Keratinocyte (primary cell): ENCODE measurements around the gene DLX1. TPM values are rescaled to one million over a fixed set of nuclear protein-coding genes. Genes with fewer than 3 reads are reported as not detected.
"Not testable (repeated sequence)": the region's sequence is repeated elsewhere in the genome, so short reads cannot be mapped to it uniquely, and the experiment has no call there.

ENCODE experiments used
- DNase-seq: peaks from one replicate; pipeline ENCODE4 v3.0.0-alpha.2; 2011; ENCODE audit warnings: low read depth, missing footprints, low spot score
- FAIRE-seq: peaks from 2 replicates; lab custom pipeline; 2011; peaks lifted over from hg19 to GRCh38; lab: Jason Lieb, UNC
- H2AFZ ChIP-seq: 2 replicates; pipeline ENCODE4 v1.6.0; 2012; ENCODE audit warnings: low read length, control low read depth, inconsistent platforms; ENCODE audit not compliant: control insufficient read depth
- H3K27ac ChIP-seq: 2 replicates; pipeline ENCODE4 v1.5.1; 2011; ENCODE audit warnings: low read length; ENCODE audit not compliant: control insufficient read depth, insufficient read depth
- H3K27me3 ChIP-seq: 3 replicates; pipeline ENCODE4 v1.6.0; 2011; ENCODE audit warnings: low read length; ENCODE audit not compliant: control insufficient read depth, insufficient read depth; ENCODE audit errors: extremely low read depth
- H3K36me3 ChIP-seq, 2 experiments: 2 replicates in 1 of 2; 3 replicates in 1 of 2; pipeline ENCODE4 v1.5.1; 2011; ENCODE audit warnings: low read length in 2 of 2, mild to moderate bottlenecking in 1 of 2; ENCODE audit not compliant: control insufficient read depth in 2 of 2, insufficient read depth in 2 of 2; ENCODE audit errors: extremely low read depth in 1 of 2
- H3K4me1 ChIP-seq: 3 replicates; pipeline ENCODE4 v1.5.1; 2011; ENCODE audit warnings: low read length; ENCODE audit not compliant: control insufficient read depth, insufficient read depth; ENCODE audit errors: extremely low read depth
- H3K4me2 ChIP-seq: 3 replicates; pipeline ENCODE4 v1.6.0; 2011; ENCODE audit warnings: low read depth, low read length; ENCODE audit not compliant: control insufficient read depth, insufficient read depth; ENCODE audit errors: extremely low read depth
- H3K4me3 ChIP-seq, 3 experiments: fragments of 200-600 bp in 1 of 3; sonication (generic) in 1 of 3; 2 replicates in 2 of 3; 3 replicates in 1 of 3; pipeline ENCODE4 v1.5.1; 2011 to 2016; ENCODE audit warnings: low read length in 3 of 3, mild to moderate bottlenecking in 3 of 3, control low read depth in 2 of 3, inconsistent platforms in 1 of 3, low read depth in 1 of 3, mixed read lengths in 1 of 3, mixed run types in 1 of 3, moderate library complexity in 1 of 3; ENCODE audit not compliant: control insufficient read depth in 2 of 3, insufficient read depth in 2 of 3; ENCODE audit errors: extremely low read depth in 1 of 3
- H3K79me2 ChIP-seq: 2 replicates; pipeline ENCODE4 v1.6.0; 2012; ENCODE audit warnings: low read length; ENCODE audit not compliant: control insufficient read depth, insufficient read depth
- H3K9ac ChIP-seq: 3 replicates; pipeline ENCODE4 v1.6.0; 2011; ENCODE audit warnings: low read length; ENCODE audit not compliant: control insufficient read depth, insufficient read depth; ENCODE audit errors: extremely low read depth
- H3K9me1 ChIP-seq: 3 replicates; pipeline ENCODE4 v1.6.0; 2011; ENCODE audit warnings: low read length; ENCODE audit not compliant: control insufficient read depth, insufficient read depth; ENCODE audit errors: extremely low read depth
- H3K9me3 ChIP-seq: 2 replicates; pipeline ENCODE4 v1.5.1; 2012; ENCODE audit warnings: low read depth, low read length; ENCODE audit not compliant: control insufficient read depth
- H4K20me1 ChIP-seq: 3 replicates; pipeline ENCODE4 v1.6.0; 2011; ENCODE audit warnings: low read length; ENCODE audit not compliant: control insufficient read depth, insufficient read depth; ENCODE audit errors: extremely low read depth
- EZH2 ChIP-seq: IDR thresholded peaks from one replicate; pipeline ENCODE4 v1.6.1; 2012; ENCODE audit warnings: inconsistent platforms, mild to moderate bottlenecking, low read length, moderate library complexity
- dilution Hi-C: fragments of 300-500 bp; cut with MboI; formaldehyde crosslinking; loops from one replicate; pipeline ENCODE4 v1.7.0; 2020; ENCODE audit warnings: low sequenced_read_pairs; ENCODE audit not compliant: extremely low pct_ligation_motif_present
- polyA plus RNA-seq, 5 experiments: library from polyadenylated mRNA; depleted of rRNA in 3 of 5; stranded (reverse) in 3 of 5; stranded (forward) in 1 of 5; unstranded in 1 of 5; fragments of >200 nt; gene quantifications; 1 replicate in 1 of 5; 2 replicates in 3 of 5; 3 replicates in 1 of 5; pipeline versions ENCODE4 v1.2.1 to v1.2.3, GENCODE V29; 2011 to 2012; ENCODE audit warnings: missing spikeins in 2 of 5, low read depth in 1 of 5, low replicate concordance in 1 of 5
- TF ChIP-seq, protein P1 (sequence below), 3 experiments: IDR thresholded peaks in 1 of 3; conservative IDR thresholded peaks in 1 of 3; optimal IDR thresholded peaks in 1 of 3; 2 replicates in 2 of 3; 3 replicates in 1 of 3; pipeline versions ENCODE3 to v1.5.1; 2011; ENCODE audit warnings: low read length in 3 of 3, mild to moderate bottlenecking in 3 of 3, moderate library complexity in 2 of 3, control low read depth in 1 of 3, inconsistent platforms in 1 of 3; ENCODE audit not compliant: insufficient read depth in 2 of 3; ENCODE audit errors: extremely low read depth in 1 of 3

The DLX1 gene
- polyA plus RNA-seq, 1 donor (not counting 4 experiments of a cell fraction or from before 2014, with no cell fraction given): 0.88 TPM

DNA sequence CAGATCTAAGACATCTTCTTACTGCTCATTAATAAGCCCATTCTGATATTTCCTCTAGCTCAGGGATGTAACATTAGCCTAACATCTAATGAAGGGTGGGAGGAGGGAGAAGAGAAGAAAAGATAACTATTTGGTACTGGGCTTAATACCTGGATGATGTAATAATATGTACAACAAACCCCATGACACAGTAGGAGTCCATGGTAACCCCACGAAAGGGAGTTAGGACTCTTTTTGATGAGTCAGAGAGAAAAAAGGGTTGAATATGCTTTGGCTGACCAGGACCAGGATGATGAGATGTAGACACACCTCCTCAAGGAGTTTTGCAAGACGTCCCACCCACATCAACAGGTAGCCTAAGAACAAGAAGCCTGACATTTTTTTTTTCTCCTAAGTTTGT is 51.8 kb downstream of the DLX1 start:
- no peak overlapping the region for H3K4me2 ChIP-seq
- dilution Hi-C loops: no loop called here
- H3K27me3 ChIP-seq: no peaks in the 10 kb centered on the region
- H3K9ac ChIP-seq: no peak overlapping the region
- no peak overlapping the region for H3K4me3 ChIP-seq
- H3K9me1 ChIP-seq: no peaks in the 10 kb centered on the region
- H4K20me1 ChIP-seq: no peaks in the 10 kb centered on the region
- H3K27ac ChIP-seq: no peak overlapping the region
- DNase-seq (no peak), FAIRE-seq (no peak)
- H3K36me3 ChIP-seq: no peaks in the 10 kb centered on the region
- H2AFZ ChIP-seq: no peak overlapping the region
- H3K4me1 ChIP-seq: no peaks in the 10 kb centered on the region
- no peaks in the 10 kb centered on the region for H3K9me3 ChIP-seq
- TF ChIP-seq, protein P1, sequence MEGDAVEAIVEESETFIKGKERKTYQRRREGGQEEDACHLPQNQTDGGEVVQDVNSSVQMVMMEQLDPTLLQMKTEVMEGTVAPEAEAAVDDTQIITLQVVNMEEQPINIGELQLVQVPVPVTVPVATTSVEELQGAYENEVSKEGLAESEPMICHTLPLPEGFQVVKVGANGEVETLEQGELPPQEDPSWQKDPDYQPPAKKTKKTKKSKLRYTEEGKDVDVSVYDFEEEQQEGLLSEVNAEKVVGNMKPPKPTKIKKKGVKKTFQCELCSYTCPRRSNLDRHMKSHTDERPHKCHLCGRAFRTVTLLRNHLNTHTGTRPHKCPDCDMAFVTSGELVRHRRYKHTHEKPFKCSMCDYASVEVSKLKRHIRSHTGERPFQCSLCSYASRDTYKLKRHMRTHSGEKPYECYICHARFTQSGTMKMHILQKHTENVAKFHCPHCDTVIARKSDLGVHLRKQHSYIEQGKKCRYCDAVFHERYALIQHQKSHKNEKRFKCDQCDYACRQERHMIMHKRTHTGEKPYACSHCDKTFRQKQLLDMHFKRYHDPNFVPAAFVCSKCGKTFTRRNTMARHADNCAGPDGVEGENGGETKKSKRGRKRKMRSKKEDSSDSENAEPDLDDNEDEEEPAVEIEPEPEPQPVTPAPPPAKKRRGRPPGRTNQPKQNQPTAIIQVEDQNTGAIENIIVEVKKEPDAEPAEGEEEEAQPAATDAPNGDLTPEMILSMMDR (optimal IDR thresholded peaks at IDR 0.05 in 1 of 3, IDR thresholded peaks at IDR 0.05 in 1 of 3, conservative IDR thresholded peaks at IDR 0.05 in 1 of 3; ENCODE audit: extremely low read depth in 1 of 3, insufficient read depth in 2 of 3, low read length in 3 of 3): no peak
- TF ChIP-seq EZH2: no peak
- no peaks in the 10 kb centered on the region for H3K79me2 ChIP-seq

DNA sequence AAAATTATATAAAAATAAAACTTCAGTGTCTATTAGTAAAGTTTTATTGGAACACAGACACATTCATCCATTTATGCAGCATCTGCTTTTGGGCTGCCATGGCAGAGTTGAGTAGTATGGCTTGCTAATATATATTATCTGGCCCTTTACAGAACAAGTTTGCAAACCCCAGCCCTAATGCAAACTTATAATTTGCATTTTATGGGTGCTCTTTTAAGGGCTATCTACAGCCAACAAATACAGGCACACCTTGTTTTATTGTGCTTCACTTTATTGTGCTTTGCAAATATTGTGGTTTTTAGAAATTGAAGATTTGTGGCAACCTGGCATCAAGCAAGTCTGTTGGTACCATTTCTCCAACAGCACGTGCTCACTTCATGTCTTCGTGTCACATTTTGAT is 52.6 kb downstream of the DLX1 start:
- Histone ChIP-seq H3K9me1 (no peaks in the 10 kb centered on the region), H3K4me3 (no peak overlapping the region), H3K27ac (no peak overlapping the region), H3K4me1 (no peaks in the 10 kb centered on the region), H3K36me3 (no peaks in the 10 kb centered on the region), H3K27me3 (no peaks in the 10 kb centered on the region), H2AFZ (no peak overlapping the region), H3K79me2 (no peaks in the 10 kb centered on the region), H4K20me1 (no peaks in the 10 kb centered on the region), H3K9ac (no peak overlapping the region), H3K4me2 (no peak overlapping the region), H3K9me3 (no peaks in the 10 kb centered on the region)
- DNase-seq (no peak), FAIRE-seq (no peak)
- TF ChIP-seq, protein P1 (optimal IDR thresholded peaks at IDR 0.05 in 1 of 3, IDR thresholded peaks at IDR 0.05 in 1 of 3, conservative IDR thresholded peaks at IDR 0.05 in 1 of 3; ENCODE audit: extremely low read depth in 1 of 3, insufficient read depth in 2 of 3, low read length in 3 of 3): no peak
- no peak for TF ChIP-seq EZH2
- dilution Hi-C loops: no loop called here

DNA sequence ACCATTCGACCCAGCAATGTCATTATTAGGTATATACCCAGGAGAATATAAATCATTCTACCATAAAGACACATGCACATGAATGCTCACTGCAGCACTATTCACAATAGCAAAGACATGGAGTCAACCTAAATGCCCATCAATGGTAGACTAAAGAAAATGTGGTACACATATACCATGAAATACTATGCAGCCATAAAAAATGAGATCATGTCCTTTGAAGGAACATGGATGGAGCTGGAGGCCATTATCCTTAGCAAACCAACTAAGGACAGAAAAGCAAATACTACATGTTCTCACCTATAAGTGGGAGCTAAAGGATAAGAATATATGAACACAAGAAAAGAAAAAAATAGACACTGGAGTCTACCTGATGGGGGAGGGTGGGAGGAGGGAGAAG is 53.4 kb downstream of the DLX1 start:
- H3K9ac ChIP-seq, H3K4me1 ChIP-seq, dilution Hi-C loops, H2AFZ ChIP-seq, H3K9me3 ChIP-seq, H3K27ac ChIP-seq, DNase-seq, H3K79me2 ChIP-seq, H4K20me1 ChIP-seq, H3K27me3 ChIP-seq, H3K9me1 ChIP-seq, H3K36me3 ChIP-seq, FAIRE-seq, H3K4me2 ChIP-seq, H3K4me3 ChIP-seq: not testable (repeated sequence)
